ENCODE results near the gene MCC.

DNA sequence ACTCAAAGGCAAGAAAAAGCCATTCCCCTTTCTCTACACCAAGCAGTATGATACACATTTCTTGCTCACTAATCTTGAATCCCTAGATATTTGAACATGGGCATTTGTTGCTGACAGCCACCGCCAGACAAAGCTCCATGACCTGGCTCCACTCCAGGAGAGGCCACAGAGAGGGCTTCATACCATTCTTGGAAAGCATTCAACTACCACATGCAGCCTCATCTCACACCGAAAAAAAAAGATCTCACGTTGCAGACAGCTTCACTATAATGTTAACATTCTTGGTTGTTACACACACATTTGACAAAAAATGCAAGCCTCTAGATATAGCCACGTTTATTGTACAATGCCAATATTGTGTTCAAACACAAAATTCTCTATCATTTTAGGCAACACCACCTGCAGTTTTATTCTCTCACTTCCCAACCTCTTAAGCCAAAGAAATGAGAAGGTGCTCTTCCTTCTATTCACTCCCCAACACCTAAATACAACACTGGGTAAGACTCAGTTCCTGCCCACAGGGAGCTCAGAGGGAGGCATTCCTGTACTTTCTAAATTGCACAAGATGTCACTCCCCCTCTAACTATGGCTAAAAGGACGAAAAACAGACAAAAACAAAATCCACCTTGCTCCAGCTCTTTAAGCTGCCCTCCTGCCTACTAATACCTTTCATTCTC is 275.9 kb downstream of the MCC start:
- TF ChIP-seq, protein P1, sequence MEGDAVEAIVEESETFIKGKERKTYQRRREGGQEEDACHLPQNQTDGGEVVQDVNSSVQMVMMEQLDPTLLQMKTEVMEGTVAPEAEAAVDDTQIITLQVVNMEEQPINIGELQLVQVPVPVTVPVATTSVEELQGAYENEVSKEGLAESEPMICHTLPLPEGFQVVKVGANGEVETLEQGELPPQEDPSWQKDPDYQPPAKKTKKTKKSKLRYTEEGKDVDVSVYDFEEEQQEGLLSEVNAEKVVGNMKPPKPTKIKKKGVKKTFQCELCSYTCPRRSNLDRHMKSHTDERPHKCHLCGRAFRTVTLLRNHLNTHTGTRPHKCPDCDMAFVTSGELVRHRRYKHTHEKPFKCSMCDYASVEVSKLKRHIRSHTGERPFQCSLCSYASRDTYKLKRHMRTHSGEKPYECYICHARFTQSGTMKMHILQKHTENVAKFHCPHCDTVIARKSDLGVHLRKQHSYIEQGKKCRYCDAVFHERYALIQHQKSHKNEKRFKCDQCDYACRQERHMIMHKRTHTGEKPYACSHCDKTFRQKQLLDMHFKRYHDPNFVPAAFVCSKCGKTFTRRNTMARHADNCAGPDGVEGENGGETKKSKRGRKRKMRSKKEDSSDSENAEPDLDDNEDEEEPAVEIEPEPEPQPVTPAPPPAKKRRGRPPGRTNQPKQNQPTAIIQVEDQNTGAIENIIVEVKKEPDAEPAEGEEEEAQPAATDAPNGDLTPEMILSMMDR (IDR thresholded peaks at IDR 0.05) = no peak
- no peak for TF ChIP-seq POLR2A (IDR thresholded peaks at IDR 0.05)
